Prostate gland (tissue), 2 donors: Measurements from ENCODE around the gene MAML2. TPM values are rescaled to one million over a fixed set of nuclear protein-coding genes. Genes with fewer than 3 reads are reported as not detected.

Experiments used
- DNase-seq: peaks from one replicate; pipeline ENCODE4 v3.0.0-alpha.2; 2019; ENCODE audit warnings: low spot score
- H3K27ac ChIP-seq, 2 donors: fragments of 200-600 bp; sonication (generic); 2 replicates each; pipeline ENCODE4 v1.5.1; 2017 to 2019
- H3K27me3 ChIP-seq: fragments of 200-600 bp; sonication (generic); replicated peaks from 2 replicates; pipeline ENCODE4 v1.5.1; 2019; ENCODE audit not compliant: insufficient read depth
- H3K36me3 ChIP-seq, 2 donors: fragments of 200-600 bp; sonication (generic); 1 replicate in 1 of 2; 2 replicates in 1 of 2; pipeline versions ENCODE4 v1.5.1 to v1.8.1; 2017 to 2019
- H3K4me1 ChIP-seq: fragments of 200-600 bp; sonication (generic); replicated peaks from 2 replicates; pipeline ENCODE4 v1.5.1; 2019
- H3K4me3 ChIP-seq, 2 donors: fragments of 200-600 bp; sonication (generic); 2 replicates each; pipeline ENCODE4 v1.5.1; 2017 to 2019
- H3K9me3 ChIP-seq: fragments of 200-600 bp; sonication (generic); 2 replicates; pipeline ENCODE4 v1.5.1; 2017
- POLR2A ChIP-seq: fragments of 450-650 bp; IDR thresholded peaks from one replicate; pipeline ENCODE4 v1.6.1; 2016; ENCODE audit warnings: antibody characterized with exemption, mild to moderate bottlenecking
- POLR2AphosphoS5 ChIP-seq: sonication (generic); formaldehyde crosslinking; IDR thresholded peaks from one replicate; pipeline ENCODE4 v1.6.1; 2017; ENCODE audit warnings: antibody characterized with exemption
- WGBS: methylation state at CpG from one replicate; pipeline ENCODE4 v1.1.5; 2018; 5-methylcytosine and 5-hydroxymethylcytosine counted together
- intact Hi-C: fragments of 100-400 bp; cut with DNase I; formaldehyde crosslinking; loops from one replicate; pipeline ENCODE4 v1.14.2; 2022
- total RNA-seq, 2 donors: library from RNA; depleted of rRNA; stranded (reverse); fragments of >200 nt; gene quantifications; one replicate each; pipeline ENCODE4 v1.1.0, GENCODE V29; 2016
- TF ChIP-seq, protein P1 (sequence below), 4 experiments: fragments of 200-600 bp in 2 of 4; fragments of 450-650 bp in 2 of 4; sonication (generic) in 2 of 4; IDR thresholded peaks; 1 replicate in 3 of 4; 2 replicates in 1 of 4; pipeline ENCODE4 v1.5.1; 2016 to 2019; ENCODE audit warnings: antibody characterized with exemption in 4 of 4, mild to moderate bottlenecking in 2 of 4, moderate library complexity in 2 of 4

MAML2 gene
- total RNA-seq, 2 donors from 2014 or later: 28.9 to 30.4 TPM

DNA sequence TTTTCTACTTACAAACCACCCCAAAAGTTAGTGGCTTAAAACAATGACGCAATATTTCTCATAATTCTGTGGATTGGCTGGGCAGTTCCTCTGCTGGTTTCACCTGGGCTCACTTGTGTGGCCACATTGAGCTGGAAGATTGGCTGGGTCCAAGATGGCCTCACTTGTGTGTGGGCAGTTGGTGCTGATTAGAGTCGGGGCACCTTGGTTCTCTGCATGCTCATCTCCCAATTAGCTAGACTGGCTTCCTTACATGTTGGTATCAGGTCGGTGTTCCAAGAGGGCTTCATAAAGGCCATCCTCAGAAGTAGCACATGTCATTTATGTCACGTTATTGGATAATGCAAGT is 12.5 kb downstream of the MAML2 start:
- intact Hi-C loops: no loop called here
- TF ChIP-seq POLR2A: no peak
- no peak for TF ChIP-seq POLR2AphosphoS5
- TF ChIP-seq, protein P1, sequence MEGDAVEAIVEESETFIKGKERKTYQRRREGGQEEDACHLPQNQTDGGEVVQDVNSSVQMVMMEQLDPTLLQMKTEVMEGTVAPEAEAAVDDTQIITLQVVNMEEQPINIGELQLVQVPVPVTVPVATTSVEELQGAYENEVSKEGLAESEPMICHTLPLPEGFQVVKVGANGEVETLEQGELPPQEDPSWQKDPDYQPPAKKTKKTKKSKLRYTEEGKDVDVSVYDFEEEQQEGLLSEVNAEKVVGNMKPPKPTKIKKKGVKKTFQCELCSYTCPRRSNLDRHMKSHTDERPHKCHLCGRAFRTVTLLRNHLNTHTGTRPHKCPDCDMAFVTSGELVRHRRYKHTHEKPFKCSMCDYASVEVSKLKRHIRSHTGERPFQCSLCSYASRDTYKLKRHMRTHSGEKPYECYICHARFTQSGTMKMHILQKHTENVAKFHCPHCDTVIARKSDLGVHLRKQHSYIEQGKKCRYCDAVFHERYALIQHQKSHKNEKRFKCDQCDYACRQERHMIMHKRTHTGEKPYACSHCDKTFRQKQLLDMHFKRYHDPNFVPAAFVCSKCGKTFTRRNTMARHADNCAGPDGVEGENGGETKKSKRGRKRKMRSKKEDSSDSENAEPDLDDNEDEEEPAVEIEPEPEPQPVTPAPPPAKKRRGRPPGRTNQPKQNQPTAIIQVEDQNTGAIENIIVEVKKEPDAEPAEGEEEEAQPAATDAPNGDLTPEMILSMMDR (IDR thresholded peaks at IDR 0.05): no peak

DNA sequence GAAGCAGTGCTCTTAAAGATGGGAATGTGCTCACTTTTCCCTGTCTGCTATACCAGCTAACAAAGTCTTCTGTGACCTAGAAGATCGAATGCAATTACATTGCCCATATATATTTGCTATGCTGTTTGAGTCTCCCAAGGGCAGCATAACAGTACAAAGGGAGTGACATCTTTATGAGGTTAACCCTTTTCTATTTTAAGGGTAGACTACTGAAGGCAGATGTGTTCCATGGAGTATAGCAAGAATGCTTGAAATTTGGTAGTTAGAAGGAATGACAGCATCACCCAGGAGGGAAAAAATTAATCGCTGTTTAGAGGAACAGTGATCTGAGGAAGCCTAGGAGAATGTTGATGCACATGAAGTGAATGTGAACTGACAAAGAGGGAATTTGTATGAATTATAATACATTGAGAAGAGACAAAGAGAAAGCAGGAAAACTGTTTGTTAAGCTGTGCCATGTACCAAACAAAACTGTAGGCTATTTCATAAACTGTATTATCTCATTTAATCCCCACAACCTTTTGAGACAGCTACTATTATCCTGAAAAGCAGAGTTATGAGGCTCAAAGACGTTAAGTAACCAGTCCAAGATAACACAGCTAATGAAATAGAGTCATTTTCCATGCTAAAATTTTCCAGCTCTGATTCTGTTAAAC is 13.0 kb downstream of the MAML2 start:
- intact Hi-C loops: no loop called here
- TF ChIP-seq, protein P1 (IDR thresholded peaks at IDR 0.05): no peak
- TF ChIP-seq POLR2AphosphoS5: no peak
- no peak for TF ChIP-seq POLR2A
- H3K4me3 ChIP-seq: no peak overlapping the region
- WGBS: 78% methylated on average over 3 of the region's 3 CpGs
- no peaks in the 10 kb centered on the region for H3K9me3 ChIP-seq
- no peaks in the 10 kb centered on the region for H3K36me3 ChIP-seq
- peak overlapping the region in 1 of 2 donors; percentile 14 for H3K27ac ChIP-seq
- no peak for DNase-seq
- no peaks in the 10 kb centered on the region for H3K4me1 ChIP-seq
- H3K27me3 ChIP-seq: no peaks in the 10 kb centered on the region

More for the DNA sequence above, 12.5 kb downstream of the MAML2 start:
- no peak overlapping the region for H3K27ac ChIP-seq
- WGBS: 95% methylated on average over 3 of the region's 4 CpGs
- H3K4me3 ChIP-seq: no peak overlapping the region
- no peaks in the 10 kb centered on the region for H3K4me1 ChIP-seq
- no peak for DNase-seq
- no peaks in the 10 kb centered on the region for H3K36me3 ChIP-seq
- no peaks in the 10 kb centered on the region for H3K9me3 ChIP-seq
- H3K27me3 ChIP-seq: no peaks in the 10 kb centered on the region

DNA sequence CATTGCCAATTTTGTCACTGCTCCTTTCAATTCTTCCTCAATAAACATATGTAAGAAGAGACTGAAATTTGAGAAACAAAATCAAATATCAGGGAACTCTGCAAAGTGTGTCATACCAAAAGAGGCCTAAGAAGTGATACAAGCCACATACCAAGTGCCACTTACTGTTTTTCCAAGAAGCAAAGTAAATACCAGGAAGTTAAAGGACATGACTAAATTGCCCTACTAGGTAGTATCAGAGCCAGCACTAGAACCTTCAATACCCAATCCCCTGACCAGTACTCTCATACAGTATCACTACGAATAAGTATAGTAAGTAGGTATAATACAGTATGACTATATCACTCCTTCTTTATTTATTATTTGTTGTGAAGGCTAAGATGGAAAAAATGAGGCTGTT is 13.6 kb downstream of the MAML2 start:
- H3K4me1 ChIP-seq: no peaks in the 10 kb centered on the region
- intact Hi-C loops: no loop called here
- no peaks in the 10 kb centered on the region for H3K9me3 ChIP-seq
- H3K27me3 ChIP-seq: no peaks in the 10 kb centered on the region
- TF ChIP-seq POLR2A: no peak
- TF ChIP-seq, protein P1 (IDR thresholded peaks at IDR 0.05): no peak
- TF ChIP-seq POLR2AphosphoS5: no peak
- no peak for DNase-seq
- peak overlapping the region in 1 of 2 donors; percentile 14 for H3K27ac ChIP-seq
- H3K4me3 ChIP-seq: no peak overlapping the region
- WGBS: 86% methylated on average over 1 of the region's 1 CpG
- no peaks in the 10 kb centered on the region for H3K36me3 ChIP-seq

DNA sequence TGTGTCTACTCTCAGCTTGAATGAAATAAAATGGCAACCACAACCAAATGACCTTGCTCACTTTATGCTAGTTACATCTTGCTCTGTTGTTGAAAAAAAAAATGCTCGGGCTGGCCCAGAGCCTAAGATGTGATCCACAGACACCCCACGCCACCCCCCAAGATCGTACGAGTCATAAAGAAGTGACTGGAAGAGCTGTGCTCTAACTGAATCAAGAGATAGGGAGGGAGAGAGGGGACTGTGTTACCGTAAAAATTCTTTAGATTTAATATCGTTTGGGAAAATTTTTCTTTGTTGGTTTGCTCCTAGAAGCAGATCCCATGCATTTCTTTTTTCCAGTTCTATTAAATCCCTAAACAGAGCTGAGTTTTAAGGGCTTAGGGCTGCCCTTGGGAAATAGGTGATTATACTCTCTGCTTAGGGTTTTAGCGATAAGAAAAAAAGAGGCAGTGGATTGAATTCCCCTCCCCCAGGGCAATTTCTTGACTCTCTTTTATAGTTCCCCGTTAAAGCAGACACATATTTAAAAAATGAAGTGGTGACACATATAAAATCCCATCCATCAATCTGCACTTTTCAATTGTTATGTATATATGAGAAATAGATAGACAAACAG is 14.5 kb downstream of the MAML2 start:
- intact Hi-C loops: no loop called here
- Histone ChIP-seq H3K36me3 (no peaks in the 10 kb centered on the region), H3K9me3 (no peaks in the 10 kb centered on the region), H3K4me1 (no peaks in the 10 kb centered on the region), H3K4me3 (no peak overlapping the region), H3K27me3 (no peaks in the 10 kb centered on the region), H3K27ac (no peak overlapping the region)
- WGBS: 51% methylated on average over 8 of the region's 8 CpGs
- DNase-seq: no peak
- TF ChIP-seq POLR2AphosphoS5 (no peak), POLR2A (no peak)
- TF ChIP-seq, protein P1 (IDR thresholded peaks at IDR 0.05): no peak

DNA sequence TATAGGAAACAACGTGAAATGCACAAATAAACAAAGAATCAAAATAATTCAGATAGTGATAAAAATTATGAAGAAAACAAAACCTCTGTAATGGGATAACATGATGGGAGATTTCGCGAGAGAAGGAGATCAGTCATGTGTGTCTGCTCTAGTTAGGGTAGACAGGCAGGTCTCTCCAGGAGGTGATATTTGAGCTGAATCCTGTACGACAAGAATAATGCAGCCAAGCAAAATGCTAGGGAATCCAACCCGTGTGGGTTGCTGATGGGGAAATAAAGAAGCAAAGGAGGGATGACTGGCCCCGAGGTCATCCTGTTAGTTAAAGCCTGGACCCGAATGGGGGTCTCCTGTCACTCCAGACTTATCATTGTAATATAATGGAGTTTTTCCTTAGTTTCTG is 16.0 kb downstream of the MAML2 start:
- H3K9me3 ChIP-seq: no peaks in the 10 kb centered on the region
- no peak for DNase-seq
- intact Hi-C loops: no loop called here
- no peaks in the 10 kb centered on the region for H3K27me3 ChIP-seq
- H3K36me3 ChIP-seq: no peaks in the 10 kb centered on the region
- TF ChIP-seq POLR2AphosphoS5: no peak
- TF ChIP-seq, protein P1 (IDR thresholded peaks at IDR 0.05): no peak
- no peak for TF ChIP-seq POLR2A
- H3K4me1 ChIP-seq: no peaks in the 10 kb centered on the region
- H3K27ac ChIP-seq: no peak overlapping the region
- H3K4me3 ChIP-seq: no peak overlapping the region
- WGBS: 83% methylated on average over 7 of the region's 7 CpGs
